ENCODE measurements around the gene IRGC.
"Not testable (repeated sequence)": the region's sequence is repeated elsewhere in the genome, so short reads cannot be mapped to it uniquely, and the experiment has no call there.

IRGC gene

DNA sequence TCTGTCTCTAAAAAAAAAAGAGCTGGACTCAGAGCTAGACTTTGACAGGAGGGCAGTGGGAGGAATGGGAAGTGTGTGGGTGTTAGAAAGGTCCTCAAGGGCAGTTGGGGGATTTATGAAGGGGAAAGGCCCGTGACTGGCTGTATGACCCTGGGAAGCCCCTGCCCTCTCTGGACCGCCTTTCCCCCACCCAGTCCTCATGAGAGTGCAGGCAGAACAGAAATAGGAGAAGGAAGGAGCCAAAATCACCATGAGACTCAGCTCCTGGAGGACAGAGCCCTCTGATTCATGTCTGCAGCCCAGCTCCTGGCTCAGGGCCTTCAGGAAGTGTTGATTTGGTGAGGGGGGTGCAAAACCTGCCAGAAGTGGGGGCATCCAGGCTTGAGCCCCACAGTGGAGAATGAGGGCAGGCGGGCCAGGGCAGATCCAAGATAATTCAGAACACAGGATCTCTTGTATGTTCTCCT, 47.6 kb downstream of the IRGC start:
- Histone ChIP-seq H3K36me3 (ENCODE audit: insufficient read depth, low read depth, low read length) (no peaks in the 10 kb centered on the region), H3K4me1 (ENCODE audit: insufficient read depth, low read length) (0 out of 2 replicates have a peak, but pooled peaks cover 5% of the 10 kb centered on the region), H3K27me3 (ENCODE audit: insufficient read depth, low read length) (no peaks in the 10 kb centered on the region), H3K27ac (ENCODE audit: low read length) (no peak overlapping the region), H3K9me3 (ENCODE audit: insufficient read depth, low read depth, low read length) (no peaks in the 10 kb centered on the region), H3K4me3 (ENCODE audit: low read length) (no peak overlapping the region), H3K9ac (ENCODE audit: low read depth, low read length) (no peak overlapping the region)

DNA sequence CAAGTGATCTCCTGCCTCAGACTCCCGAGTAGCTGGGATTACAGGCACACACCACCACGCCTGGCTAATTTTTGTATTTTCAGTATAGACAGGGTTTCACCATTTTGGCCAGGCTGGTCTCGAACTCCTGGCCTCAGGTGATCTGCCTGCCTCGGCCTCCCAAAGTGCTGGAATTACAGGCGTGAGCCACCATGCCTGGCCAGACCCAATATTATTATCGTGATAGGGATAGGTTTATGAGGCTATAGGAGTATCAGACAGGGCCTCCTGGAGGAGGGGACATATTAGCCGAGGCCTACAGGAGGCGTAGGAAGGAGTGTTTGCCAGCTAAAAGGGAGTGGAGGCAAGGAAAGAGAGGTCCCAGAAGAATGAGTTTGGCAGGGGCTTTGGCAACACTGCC, 48.8 kb downstream of the IRGC start:
- H3K27me3 ChIP-seq (ENCODE audit: insufficient read depth, low read length); H3K4me3 ChIP-seq (ENCODE audit: low read length); H3K36me3 ChIP-seq (ENCODE audit: insufficient read depth, low read depth, low read length); H3K9ac ChIP-seq (ENCODE audit: low read depth, low read length); H3K4me1 ChIP-seq (ENCODE audit: insufficient read depth, low read length); H3K9me3 ChIP-seq (ENCODE audit: insufficient read depth, low read depth, low read length); H3K27ac ChIP-seq (ENCODE audit: low read length): not testable (repeated sequence)

DNA sequence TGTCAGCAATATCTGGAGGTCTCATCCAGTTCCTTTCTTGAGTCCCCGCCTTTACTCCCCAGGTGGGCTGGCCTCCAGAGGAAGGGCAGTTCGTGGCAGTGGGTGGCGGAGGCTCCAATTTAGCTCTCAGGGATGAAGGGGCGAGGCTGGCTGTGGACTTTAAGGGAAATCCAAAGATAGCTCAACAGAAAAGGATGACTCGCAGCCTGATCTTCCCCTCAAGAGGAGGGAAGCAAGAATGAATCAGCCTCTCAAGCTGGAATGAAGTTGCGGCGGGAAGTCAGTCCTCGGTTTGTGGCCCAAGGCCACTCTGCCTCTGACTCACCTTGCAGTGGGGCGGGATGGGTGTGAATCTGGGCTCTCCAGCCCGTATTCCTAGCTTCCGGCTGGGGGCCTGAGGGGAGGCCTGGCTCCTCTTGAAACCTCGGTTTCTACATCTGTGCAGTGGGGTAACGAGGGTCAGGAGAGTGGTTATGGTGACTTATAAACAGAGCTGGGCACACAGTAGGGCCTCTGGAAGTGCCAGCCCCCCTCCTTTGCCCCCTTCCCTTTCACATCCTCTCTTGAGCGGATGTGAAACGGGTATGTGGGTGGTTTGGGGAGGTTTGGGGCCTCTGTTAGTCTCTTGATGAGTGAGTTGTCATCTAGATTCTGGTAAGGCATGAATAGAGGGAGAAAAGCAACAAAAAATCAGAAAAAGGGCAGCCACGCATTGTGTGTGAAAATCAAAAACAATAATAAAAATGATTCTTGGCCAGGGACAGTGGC, 49.4 kb downstream of the IRGC start:
- Histone ChIP-seq H3K9me3 (ENCODE audit: insufficient read depth, low read depth, low read length) (no peaks in the 10 kb centered on the region), H3K36me3 (ENCODE audit: insufficient read depth, low read depth, low read length) (no peaks in the 10 kb centered on the region), H3K27me3 (ENCODE audit: insufficient read depth, low read length) (peaks cover 13% of the 10 kb centered on the region), H3K27ac (ENCODE audit: low read length) (no peak overlapping the region), H3K4me1 (ENCODE audit: insufficient read depth, low read length) (no peaks in the 10 kb centered on the region), H3K4me3 (ENCODE audit: low read length) (no peak overlapping the region), H3K9ac (ENCODE audit: low read depth, low read length) (no peak overlapping the region)

DNA sequence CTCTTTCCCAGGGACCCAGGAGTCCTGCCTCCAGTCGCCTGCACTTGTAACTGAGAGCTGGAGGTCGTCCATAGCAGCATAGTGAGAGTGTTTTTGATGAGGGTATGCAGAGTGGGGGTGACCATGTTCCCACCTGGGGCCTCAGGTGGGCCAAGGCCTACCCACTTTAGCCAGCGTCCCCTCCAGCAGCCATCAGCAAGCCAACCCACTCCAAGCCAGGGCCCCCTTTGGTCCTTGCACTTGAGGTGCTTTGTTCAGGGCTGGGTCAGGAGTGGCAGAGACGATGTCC, 50.8 kb downstream of the IRGC start:
- H3K36me3 ChIP-seq (ENCODE audit: insufficient read depth, low read depth, low read length): no peaks in the 10 kb centered on the region
- H3K27ac ChIP-seq (ENCODE audit: low read length): no peak overlapping the region
- no peak overlapping the region for H3K9ac ChIP-seq (ENCODE audit: low read depth, low read length)

DNA sequence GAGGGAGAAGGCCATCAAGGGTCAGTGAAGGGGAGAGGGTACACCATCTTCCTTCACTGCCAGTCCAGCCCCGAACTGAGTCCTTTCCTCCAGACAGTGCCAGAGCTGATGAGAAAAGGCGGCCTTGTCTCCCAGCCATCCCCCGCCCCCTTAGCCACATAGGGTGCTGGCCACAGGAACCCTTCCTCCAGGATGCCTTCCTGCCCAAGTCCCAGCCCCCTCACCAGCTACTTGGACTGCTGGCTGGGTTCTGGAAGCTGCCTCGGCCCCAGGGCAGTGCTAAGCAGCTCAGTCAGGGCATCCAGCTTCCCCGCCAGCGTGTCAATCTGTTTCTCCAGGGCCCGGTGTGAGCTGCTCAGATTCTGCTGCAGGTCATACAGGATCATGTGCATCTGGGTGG, 51.4 kb downstream of the IRGC start:
- Histone ChIP-seq H3K36me3 (ENCODE audit: insufficient read depth, low read depth, low read length) (no peaks in the 10 kb centered on the region), H3K4me3 (ENCODE audit: low read length) (no peak overlapping the region), H3K27me3 (ENCODE audit: insufficient read depth, low read length) (peaks cover 34% of the 10 kb centered on the region), H3K9ac (ENCODE audit: low read depth, low read length) (no peak overlapping the region), H3K9me3 (ENCODE audit: insufficient read depth, low read depth, low read length) (no peaks in the 10 kb centered on the region), H3K27ac (ENCODE audit: low read length) (no peak overlapping the region), H3K4me1 (ENCODE audit: insufficient read depth, low read length) (no peaks in the 10 kb centered on the region)

More for the DNA sequence above, 50.8 kb downstream of the IRGC start:
- no peaks in the 10 kb centered on the region for H3K9me3 ChIP-seq (ENCODE audit: insufficient read depth, low read depth, low read length)
- H3K4me3 ChIP-seq (ENCODE audit: low read length): no peak overlapping the region
- H3K27me3 ChIP-seq (ENCODE audit: insufficient read depth, low read length): peaks cover 27% of the 10 kb centered on the region
- H3K4me1 ChIP-seq (ENCODE audit: insufficient read depth, low read length): no peaks in the 10 kb centered on the region

DNA sequence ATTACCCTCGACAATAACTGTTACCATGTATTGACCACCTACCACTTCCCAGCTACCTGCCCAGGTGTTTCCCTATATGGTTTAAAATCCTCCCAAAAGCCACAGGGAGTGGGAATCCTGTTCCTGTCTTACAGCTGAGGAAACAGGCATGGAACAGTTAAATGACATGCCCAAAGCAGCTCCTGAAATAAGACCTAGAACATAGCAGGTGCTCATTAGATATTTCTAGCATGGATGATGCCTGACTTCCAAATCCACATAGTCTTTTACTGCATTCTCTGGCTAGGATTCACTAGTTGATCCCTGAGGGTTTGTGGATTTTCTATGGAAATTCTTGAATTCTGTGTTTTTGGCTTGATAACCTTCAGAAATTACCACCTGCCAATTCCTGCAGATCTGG, 51.9 kb downstream of the IRGC start:
- Histone ChIP-seq H3K9ac (ENCODE audit: low read depth, low read length) (no peak overlapping the region), H3K4me3 (ENCODE audit: low read length) (no peak overlapping the region), H3K4me1 (ENCODE audit: insufficient read depth, low read length) (no peaks in the 10 kb centered on the region), H3K9me3 (ENCODE audit: insufficient read depth, low read depth, low read length) (no peaks in the 10 kb centered on the region), H3K27me3 (ENCODE audit: insufficient read depth, low read length) (peaks cover 39% of the 10 kb centered on the region), H3K27ac (ENCODE audit: low read length) (no peak overlapping the region), H3K36me3 (ENCODE audit: insufficient read depth, low read depth, low read length) (no peaks in the 10 kb centered on the region)

DNA sequence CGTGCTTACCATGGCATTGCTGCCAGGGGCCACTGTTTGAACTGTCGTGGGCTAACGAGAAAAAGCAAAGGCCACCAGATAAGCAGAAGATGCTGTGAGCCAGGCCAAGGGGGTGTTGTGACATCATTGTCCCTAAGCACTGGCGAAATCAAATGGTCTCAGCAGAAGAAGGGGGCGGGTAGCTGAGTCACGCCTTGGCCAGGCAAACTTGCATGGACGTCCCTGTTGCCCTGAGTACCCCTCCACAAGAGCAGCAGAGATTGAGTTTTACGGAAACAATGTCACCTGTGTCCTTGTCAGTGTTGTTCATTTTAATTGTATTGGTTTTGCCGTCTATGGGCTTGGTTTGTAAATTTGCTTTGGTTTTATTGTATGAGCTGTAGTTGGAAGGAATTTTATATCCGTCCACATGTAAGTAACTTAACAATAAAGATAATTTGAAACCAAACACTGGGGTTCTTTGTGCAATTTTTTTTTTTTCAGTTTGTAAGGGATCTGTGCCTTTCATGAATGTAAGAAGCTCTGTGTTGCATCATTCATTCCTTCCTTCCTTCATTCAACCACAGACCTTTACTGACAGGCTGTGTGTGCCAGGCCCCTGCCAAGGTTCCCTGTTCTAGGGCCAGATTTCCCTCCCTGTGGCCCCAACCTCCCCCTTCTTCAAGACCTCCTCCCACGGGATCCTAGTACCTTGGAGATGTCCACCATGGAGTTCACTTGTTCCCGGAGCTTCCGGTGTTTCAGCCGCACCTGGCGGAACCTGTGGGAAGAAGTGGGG, 52.6 kb downstream of the IRGC start:
- Histone ChIP-seq H3K4me3 (ENCODE audit: low read length) (no peak overlapping the region), H3K27me3 (ENCODE audit: insufficient read depth, low read length) (peaks cover 45% of the 10 kb centered on the region), H3K9me3 (ENCODE audit: insufficient read depth, low read depth, low read length) (no peaks in the 10 kb centered on the region), H3K36me3 (ENCODE audit: insufficient read depth, low read depth, low read length) (no peaks in the 10 kb centered on the region), H3K27ac (ENCODE audit: low read length) (no peak overlapping the region), H3K4me1 (ENCODE audit: insufficient read depth, low read length) (peaks cover 2% of the 10 kb centered on the region; the same call in 1 of the 2 replicates), H3K9ac (ENCODE audit: low read depth, low read length) (no peak overlapping the region)

DNA sequence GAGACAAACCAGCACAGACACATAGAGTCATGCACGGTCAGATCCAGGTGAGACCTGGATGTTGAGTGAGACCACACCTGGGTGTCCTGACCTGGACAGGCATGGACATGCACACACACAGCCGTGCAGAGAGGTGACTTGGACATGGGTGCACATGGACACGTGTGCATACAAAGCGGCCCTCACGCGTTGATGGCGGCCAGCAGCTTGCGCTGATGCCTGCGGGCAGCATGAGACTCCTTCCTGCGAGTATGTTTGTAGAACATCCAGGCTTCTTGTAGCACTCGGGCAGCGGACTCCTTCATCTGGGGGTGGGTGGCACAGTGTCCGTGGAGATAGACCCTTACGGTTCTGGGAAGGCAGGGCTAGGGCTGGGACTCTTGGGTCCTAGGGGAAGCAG, 53.4 kb downstream of the IRGC start:
- Histone ChIP-seq H3K4me3 (ENCODE audit: low read length) (no peak overlapping the region), H3K4me1 (ENCODE audit: insufficient read depth, low read length) (peaks cover 4% of the 10 kb centered on the region; the same call in 1 of the 2 replicates), H3K9me3 (ENCODE audit: insufficient read depth, low read depth, low read length) (no peaks in the 10 kb centered on the region), H3K9ac (ENCODE audit: low read depth, low read length) (no peak overlapping the region), H3K27me3 (ENCODE audit: insufficient read depth, low read length) (peaks cover 53% of the 10 kb centered on the region), H3K27ac (ENCODE audit: low read length) (no peak overlapping the region), H3K36me3 (ENCODE audit: insufficient read depth, low read depth, low read length) (no peaks in the 10 kb centered on the region)

All from iPS-20b (cell line).